HG03135 (cell line): ENCODE results near the gene CIB1.

Experiments
- ATAC-seq: cut with Tn5 transposase; IDR thresholded peaks from one replicate; pipeline ENCODE4 v1.9.1; 2021; ENCODE audit warnings: mild to moderate bottlenecking, moderate library complexity; ENCODE audit not compliant: unreplicated experiment

The CIB1 gene

DNA sequence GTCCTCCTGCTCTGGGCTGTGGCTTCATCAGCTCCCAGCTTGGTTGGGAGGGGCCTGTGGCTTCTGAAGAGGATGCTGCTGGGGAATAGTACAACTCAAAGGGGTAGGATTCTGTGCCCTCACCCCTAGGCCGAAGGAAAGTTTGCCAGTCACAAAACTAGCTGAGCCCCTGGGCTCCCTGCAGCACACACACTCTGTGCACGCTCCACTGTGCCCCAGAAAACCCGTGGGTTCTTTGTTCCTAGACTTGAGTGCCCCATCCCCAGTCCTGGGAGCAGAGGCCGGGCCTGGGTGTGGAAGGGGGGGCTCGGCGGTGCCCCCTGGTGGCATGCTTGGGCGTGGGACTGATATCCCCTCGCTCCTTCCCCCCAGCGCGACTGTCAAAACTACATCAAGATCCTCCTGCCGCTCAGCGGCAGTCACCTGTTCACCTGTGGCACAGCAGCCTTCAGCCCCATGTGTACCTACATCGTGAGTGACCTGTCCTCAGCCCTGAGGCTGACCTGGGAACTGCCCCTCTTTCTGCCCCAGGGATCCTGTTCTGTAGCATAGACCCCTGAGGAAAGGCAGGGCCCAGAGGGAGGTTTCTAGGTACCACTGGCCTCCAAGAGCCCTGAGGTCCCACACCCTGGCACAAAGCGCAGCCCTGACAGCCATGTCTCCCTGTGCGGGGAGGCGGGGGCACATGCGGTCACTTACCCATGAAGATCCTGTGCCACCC is 14.2 kb downstream of the CIB1 start:
- no peak for ATAC-seq

- no peak for ATAC-seq
These were observed 15.9 kb downstream of the CIB1 start for GRCh38 chr15:90217671-90218394.

DNA sequence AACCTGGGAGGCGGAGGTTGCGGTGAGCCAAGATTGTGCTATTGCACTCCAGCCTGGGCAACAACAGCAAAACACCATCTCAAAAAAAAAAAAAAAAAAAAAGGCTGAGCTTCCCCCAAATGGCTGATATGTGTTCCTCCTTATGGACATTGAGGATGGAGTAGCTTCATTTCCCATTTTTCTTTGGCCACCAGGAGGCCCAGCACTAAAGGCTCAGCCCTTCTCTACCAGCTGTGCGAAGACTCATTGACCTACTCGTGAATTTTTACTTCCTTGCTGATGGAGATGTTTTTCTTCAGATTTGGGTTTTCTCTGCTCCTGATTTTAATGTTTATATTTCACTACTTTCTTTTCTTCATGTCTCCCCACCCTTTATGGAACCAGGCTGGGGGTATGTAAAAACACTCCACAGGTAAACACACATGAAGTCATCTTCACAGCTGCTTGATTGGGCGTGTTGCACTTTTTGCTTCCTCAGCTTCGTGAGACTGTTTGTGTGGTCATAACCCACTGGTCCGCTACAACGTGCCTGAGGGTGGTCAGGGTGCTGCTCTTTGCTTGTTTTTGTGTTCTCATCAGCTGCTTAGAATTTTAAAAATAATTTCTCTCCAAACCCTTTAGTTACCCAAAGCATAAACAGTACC is 19.1 kb downstream of the CIB1 start:
- no peak for ATAC-seq

DNA sequence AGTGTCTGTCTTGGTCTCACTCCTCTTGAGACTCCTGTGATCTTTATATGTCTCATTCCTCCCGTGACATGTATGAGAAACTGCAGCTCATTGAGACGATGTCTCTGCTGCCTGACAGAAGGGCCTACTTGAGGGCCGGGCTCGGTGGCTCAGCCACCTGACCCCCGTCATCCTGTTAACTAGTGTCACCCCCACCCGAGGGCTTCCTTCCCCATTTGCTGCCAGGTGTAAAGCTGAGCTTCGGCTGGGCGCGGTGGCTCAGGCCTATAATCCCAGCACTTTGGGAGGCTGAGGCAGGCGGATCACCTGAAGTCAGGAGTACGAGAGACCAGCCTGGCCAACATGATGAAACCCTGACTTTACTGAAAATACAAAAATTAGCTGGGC is 19.9 kb downstream of the CIB1 start:
- ATAC-seq, result no peak

DNA sequence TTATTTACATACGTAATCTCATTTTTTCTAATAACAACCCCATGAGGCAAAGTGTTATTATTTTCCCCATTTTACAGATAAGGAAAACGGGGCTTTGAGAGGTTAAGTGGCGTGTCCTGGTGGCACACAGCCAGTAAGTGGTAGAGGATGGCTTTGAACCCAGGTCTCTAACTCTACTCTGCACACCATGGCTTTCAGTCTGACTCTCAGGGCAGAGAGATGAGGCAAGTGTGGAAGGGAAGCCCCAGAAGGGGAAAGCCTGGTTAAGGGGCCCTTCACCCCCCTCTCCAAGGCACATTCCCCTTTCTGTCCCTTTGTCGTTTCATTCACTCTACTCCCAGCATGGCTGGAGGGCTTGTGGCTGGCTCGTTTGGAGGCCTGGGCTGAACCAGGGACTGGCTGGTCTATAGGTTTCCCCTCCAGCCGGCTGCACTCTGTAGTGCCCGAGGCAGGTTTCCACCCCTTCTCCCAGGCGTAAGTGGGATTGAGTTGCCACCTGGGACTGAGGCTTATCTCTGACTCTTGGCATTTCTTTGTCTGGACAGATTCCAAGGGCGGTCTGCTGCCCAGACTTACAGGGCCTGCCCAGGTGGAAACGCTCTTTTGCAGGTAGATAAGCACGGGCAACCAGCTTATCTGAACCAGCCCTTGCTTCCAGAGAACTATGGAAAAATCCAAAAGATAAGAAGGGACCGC is 20.5 kb downstream of the CIB1 start:
- no peak for ATAC-seq

DNA sequence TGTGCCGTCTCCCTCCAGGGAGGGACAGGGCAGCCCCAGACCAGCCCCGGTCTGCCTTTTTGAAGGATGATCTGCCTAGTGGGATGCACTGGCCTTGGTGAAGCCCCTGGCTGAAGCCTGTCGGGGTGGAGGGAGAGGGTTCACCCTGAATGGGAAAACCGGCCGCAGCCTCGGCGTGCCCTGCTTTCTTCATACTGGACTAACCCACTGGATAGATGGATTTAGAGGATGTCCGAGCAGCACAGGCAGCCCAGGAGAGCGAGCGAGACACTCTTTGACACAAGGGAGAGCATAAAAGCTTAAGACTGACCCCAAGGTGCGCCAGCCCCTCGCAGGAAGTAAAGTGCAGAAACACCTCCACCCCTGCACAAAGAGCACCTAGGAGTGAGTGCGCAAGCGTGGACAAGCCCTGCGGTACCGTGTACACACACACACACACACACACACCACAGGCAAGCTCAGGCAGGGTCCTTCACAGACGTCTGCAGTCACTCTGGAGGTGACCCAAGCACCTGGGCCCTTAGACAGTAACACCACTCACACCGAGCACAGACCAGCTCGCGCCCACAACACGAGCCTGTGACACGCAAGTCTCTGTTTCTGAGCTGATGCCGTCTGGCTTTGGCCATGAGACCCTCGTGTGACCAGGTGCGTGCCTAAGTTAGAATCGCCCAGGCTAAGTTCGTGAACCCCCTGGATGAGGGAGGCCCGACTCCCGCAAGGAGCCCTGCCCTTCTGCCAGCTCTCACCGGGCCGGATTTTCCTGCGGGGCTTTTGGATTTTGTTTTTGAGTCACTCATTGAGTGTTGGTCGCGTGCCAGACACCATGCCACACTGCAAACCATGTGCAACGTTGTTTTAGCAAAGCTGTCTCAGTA is 21.3 kb downstream of the CIB1 start:
- ATAC-seq, result no peak

DNA sequence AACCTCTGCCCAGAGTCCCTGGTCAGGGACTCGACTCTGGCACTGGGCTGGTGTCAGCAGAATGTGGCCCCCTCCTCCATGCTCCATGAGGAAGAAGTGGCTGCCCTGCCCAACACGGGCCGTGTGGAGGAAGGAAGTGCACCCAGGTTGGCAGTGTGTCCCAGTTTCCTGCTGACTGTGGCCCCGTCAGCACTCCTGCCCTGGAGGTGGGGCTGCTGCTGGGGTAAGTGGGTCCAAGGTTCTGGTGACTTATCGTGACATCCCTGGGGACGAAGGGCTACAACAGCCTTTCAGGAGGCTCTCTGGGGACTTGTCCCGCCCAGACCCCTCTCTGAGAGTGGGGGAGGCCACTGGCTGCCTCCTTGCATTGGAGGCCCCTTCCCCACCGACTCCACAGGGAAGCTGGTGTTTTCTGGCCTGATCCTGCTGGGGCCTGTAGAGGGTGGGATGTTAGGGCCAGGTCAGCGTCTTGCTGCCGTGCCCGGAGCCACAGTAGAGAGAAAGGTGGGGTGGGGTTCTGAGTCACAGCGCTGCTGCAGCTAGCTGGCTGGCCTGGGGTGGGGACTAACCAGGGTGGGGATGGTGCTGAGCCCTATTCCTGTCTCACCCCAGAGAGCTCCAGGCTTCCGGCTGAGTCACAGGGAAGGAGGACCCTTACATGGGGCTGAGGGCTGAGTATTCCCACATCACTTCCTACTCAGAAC is 22.1 kb downstream of the CIB1 start:
- no peak for ATAC-seq

DNA sequence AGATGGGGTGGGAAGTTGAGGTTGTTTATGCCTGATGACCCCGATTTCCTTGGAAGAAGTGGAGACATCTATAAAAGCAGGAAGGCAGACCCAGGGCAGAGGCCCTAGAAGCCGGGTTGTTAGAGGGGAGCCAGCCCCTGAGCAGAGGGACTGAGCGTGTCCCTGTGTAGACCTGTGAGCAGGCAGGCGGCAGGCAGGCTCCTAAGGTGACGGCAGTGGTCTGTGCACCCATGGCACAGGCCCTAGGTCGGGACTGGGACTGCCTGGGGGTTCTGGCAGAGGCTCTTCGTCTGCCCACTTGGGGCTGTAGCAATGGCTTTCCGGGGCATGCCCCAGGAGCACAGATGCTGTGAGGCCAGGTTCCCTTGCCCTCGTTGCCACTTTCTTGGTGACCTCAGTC is 22.7 kb downstream of the CIB1 start:
- no peak for ATAC-seq

GRCh38 chr15:90210593-90210992 is 23.1 kb downstream of the CIB1 start:
- ATAC-seq, result no peak

DNA sequence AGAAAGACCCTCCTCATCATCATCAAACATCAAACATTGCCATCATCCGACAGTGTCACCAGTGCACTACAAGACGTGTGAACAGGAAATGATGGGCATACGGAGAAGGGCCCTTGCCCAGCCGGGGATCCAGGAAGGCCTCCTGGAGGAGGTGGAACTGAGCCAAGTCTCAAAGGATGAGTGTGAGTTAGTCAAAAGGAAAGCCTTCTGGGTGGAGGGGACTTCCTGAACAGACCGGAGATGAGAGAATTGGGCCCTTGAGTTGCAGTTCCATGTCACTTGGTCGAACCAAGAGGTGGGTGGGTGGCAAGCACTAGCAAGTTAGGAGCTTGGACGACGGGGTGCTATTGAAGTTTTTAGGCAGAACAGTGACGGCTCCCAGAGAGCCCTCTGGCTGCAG is 24.1 kb downstream of the CIB1 start:
- ATAC-seq, result no peak

- no peak for ATAC-seq
These were observed 25.4 kb downstream of the CIB1 start for GRCh38 chr15:90208356-90208755.

GRCh38 chr15:90207252-90207651 is 26.5 kb downstream of the CIB1 start:
- ATAC-seq, result no peak

DNA sequence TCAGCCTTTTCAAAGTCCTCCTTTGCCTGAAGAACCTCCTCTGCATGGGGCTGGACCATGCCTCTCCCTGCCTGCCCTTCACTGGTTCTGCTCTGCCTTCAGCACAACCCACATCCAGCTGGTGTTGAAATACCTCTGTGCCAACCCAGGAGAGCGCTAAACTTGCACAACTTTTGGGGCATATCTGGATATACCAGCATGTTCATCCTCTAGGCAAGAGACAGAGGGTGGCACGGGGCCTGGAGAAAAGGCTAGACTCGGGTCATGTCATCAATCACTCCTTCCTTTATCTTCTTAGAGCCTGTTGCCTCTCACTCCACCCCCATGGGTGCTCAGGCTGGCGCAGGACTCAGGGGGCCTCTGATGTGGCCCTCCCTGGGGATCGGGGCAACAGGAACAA is 27.9 kb downstream of the CIB1 start:
- no peak for ATAC-seq

GRCh38 chr15:90205050-90205848 is 28.5 kb downstream of the CIB1 start:
- ATAC-seq, result no peak

DNA sequence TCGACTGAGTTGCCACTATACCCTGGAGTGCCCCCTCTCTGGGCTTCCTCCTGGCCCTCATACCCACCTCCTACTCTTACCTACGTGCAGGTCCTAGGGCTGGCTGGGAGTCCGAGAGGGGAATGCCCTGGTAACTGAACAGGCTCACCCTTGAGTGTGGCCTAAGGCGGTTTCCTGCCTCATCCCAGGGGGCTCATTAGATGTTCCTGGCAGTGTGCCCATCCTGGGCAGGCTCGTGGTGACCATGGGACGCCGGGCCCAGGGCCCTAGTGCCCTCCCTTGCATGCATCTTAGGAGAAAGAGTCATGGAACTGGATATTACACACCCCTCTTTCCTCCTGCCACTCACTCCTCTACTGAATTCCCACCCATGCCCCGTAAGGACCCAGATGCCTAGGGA is 29.8 kb downstream of the CIB1 start:
- no peak for ATAC-seq

GRCh38 chr15:90203473-90203872 is 30.3 kb downstream of the CIB1 start:
- ATAC-seq, result no peak

GRCh38 chr15:90202929-90203328 is 30.8 kb downstream of the CIB1 start:
- no peak for ATAC-seq

GRCh38 chr15:90201944-90202375 is 31.8 kb downstream of the CIB1 start:
- ATAC-seq, result no peak
